HepG2 (cell line): ENCODE data around the gene ANKS1B. TPM values are rescaled to one million over a fixed set of nuclear protein-coding genes. Genes with fewer than 3 reads are reported as not detected.

Source experiments
- ATAC-seq: fragments of 200-7000 bp; cut with Tn5 transposase; 3 replicates; pipeline ENCODE4 v1.9.1; 2020; ENCODE audit warnings: mild to moderate bottlenecking, moderate library complexity
- BruUV-seq: library from RNA; stranded (reverse); fragments of 400-500 nt; replicated peaks from 2 replicates; lab custom pipeline; 2021; lab: Mats Ljungman, UMichigan
- CTCF ChIA-PET: fragments of 300-600 bp; formaldehyde crosslinking; extraction: SDS; loops from one replicate; lab custom pipeline; 2021; ENCODE audit warnings: low total read pairs, inconsistent platforms, low intra/inter-chr PET ratio; lab: Yijun Ruan, JAX
- POLR2A ChIA-PET: fragments of 350-600 bp; sonication (Branson Sonifier 250); formaldehyde crosslinking; loops from one replicate; lab custom pipeline; 2020; ENCODE audit warnings: antibody characterized with exemption, inconsistent platforms; lab: Yijun Ruan, JAX
- DNase-seq: peaks from one replicate; pipeline ENCODE4 v3.0.0-alpha.2; 2015; ENCODE audit warnings: low spot score
- FAIRE-seq: peaks from 3 replicates; lab custom pipeline; 2011; peaks lifted over from hg19 to GRCh38; lab: Jason Lieb, UNC
- H2AFZ ChIP-seq: one replicate; pipeline ENCODE4 v1.6.1; 2011; ENCODE audit warnings: low read length, inconsistent platforms
- H3K27ac ChIP-seq: fragments of 300-600 bp; 3 replicates; pipeline ENCODE4 v1.8.0; 2011; ENCODE audit warnings: mixed run types, mild to moderate bottlenecking, mixed read lengths, low read length, inconsistent platforms; ENCODE audit not compliant: insufficient read depth; ENCODE audit errors: extremely low read length
- H3K27me3 ChIP-seq, 2 experiments: fragments of 200-600 bp in 1 of 2; 2 replicates in 1 of 2; 3 replicates in 1 of 2; pipeline versions ENCODE4 v1.6.0 to v1.8.0; 2011; ENCODE audit warnings: low read length in 2 of 2, mild to moderate bottlenecking in 2 of 2, moderate library complexity in 2 of 2, inconsistent platforms in 1 of 2; ENCODE audit not compliant: insufficient read depth in 2 of 2, control insufficient read depth in 1 of 2
- H3K36me3 ChIP-seq, 2 experiments: fragments of 200-600 bp in 1 of 2; replicated peaks in 1 of 2; 2 replicates in 1 of 2; 3 replicates in 1 of 2; pipeline versions ENCODE4 v1.5.1 to v1.8.0; 2011; ENCODE audit warnings: low read length in 2 of 2, inconsistent platforms in 1 of 2; ENCODE audit not compliant: insufficient read depth in 2 of 2, control insufficient read depth in 1 of 2
- H3K4me1 ChIP-seq: 2 replicates; pipeline ENCODE4 v1.5.1; 2012; ENCODE audit warnings: low read length, inconsistent platforms; ENCODE audit not compliant: insufficient read depth
- H3K4me2 ChIP-seq: 2 replicates; pipeline ENCODE4 v1.6.0; 2011; ENCODE audit warnings: low read depth, low read length, inconsistent platforms
- H3K4me3 ChIP-seq, 3 experiments: fragments of 200-600 bp in 1 of 3; sonication (generic), shearing (Covaris generic) in 1 of 3; replicated peaks in 1 of 3; 2 replicates each; pipeline ENCODE4 v1.5.1; 2011 to 2016; ENCODE audit warnings: low read length in 3 of 3, inconsistent platforms in 2 of 3, low read depth in 2 of 3, mild to moderate bottlenecking in 2 of 3, control low read depth in 1 of 3, mixed read lengths in 1 of 3; ENCODE audit not compliant: insufficient read depth in 1 of 3
- H3K79me2 ChIP-seq: one replicate; pipeline ENCODE4 v1.6.1; 2011; ENCODE audit warnings: low read length, inconsistent platforms; ENCODE audit not compliant: insufficient read depth
- H3K9ac ChIP-seq: 2 replicates; pipeline ENCODE4 v1.6.0; 2011; ENCODE audit warnings: mild to moderate bottlenecking, low read depth, low read length, inconsistent platforms; ENCODE audit not compliant: insufficient read depth
- H3K9me3 ChIP-seq: 2 replicates; pipeline ENCODE4 v1.5.1; 2012; ENCODE audit warnings: mild to moderate bottlenecking, low read length
- H4K20me1 ChIP-seq: 2 replicates; pipeline ENCODE4 v1.6.0; 2011; ENCODE audit warnings: inconsistent platforms, mild to moderate bottlenecking, low read length, moderate library complexity; ENCODE audit not compliant: insufficient read depth
- AFF4 ChIP-seq: sonication (generic); formaldehyde crosslinking; IDR thresholded peaks from 2 replicates; pipeline ENCODE4 v1.4.0; 2020; ENCODE audit warnings: missing genetic modification reagents
- CBFB ChIP-seq: sonication (generic); formaldehyde crosslinking; IDR thresholded peaks from 2 replicates; pipeline ENCODE4 v1.4.0; 2020; ENCODE audit warnings: missing genetic modification reagents
- CSRNP2 ChIP-seq: sonication (generic); formaldehyde crosslinking; conservative IDR thresholded peaks from 2 replicates; pipeline ENCODE4 v1.8.0; 2022; ENCODE audit warnings: low read depth, missing genetic modification reagents
- SAP130 ChIP-seq: IDR thresholded peaks from 2 replicates; pipeline ENCODE4 v1.6.1; 2016; ENCODE audit warnings: low read depth
- TOE1 ChIP-seq: sonication (generic); formaldehyde crosslinking; IDR thresholded peaks from 2 replicates; pipeline ENCODE4 v1.4.0; 2020; ENCODE audit warnings: mild to moderate bottlenecking, missing genetic modification reagents
- ZNF580 ChIP-seq: IDR thresholded peaks from 2 replicates; pipeline ENCODE4 v1.6.1; 2016; ENCODE audit warnings: low read depth, borderline replicate concordance
- WGBS: methylation state at CpG from one replicate; pipeline ENCODE4 v1.1.6; 2017; ENCODE audit warnings: low lambda C conversion rate; 5-methylcytosine and 5-hydroxymethylcytosine counted together
- in situ Hi-C: cut with HindIII; loops from 2 replicates; pipeline ENCODE4 v1.10.0; 2017; ENCODE audit warnings: low pct_unique_long_range_greater_than_20kb; ENCODE audit not compliant: extremely low pct_ligation_motif_present
- intact Hi-C: fragments of 100-400 bp; cut with micrococcal nuclease; formaldehyde crosslinking; loops from one replicate; pipeline ENCODE4 v1.10.0; 2022; ENCODE audit not compliant: unreplicated experiment
- polyA plus RNA-seq, 8 experiments: library from polyadenylated mRNA; depleted of rRNA in 3 of 8; stranded (reverse) in 7 of 8; unstranded in 1 of 8; fragments of >200 nt; fragmentation: Illumina TruSeq in 4 of 8; extraction: Trizol in 4 of 8; gene quantifications; 2 replicates each; pipeline versions ENCODE4 v1.2.1 to v1.2.3, GENCODE V29; 2011 to 2016; ENCODE audit warnings: low read depth in 4 of 8, missing spikeins in 1 of 8, mixed read lengths in 1 of 8; ENCODE audit not compliant: insufficient read depth in 1 of 8
- total RNA-seq, 5 experiments: library from RNA; depleted of rRNA; stranded (reverse); fragments of >200 nt; fragmentation: Illumina TruSeq; extraction: Trizol; gene quantifications; 2 replicates each; pipeline ENCODE4 v1.2.3, GENCODE V29; 2016; ENCODE audit warnings: low read depth in 1 of 5

The ANKS1B gene
- total and polyA plus RNA-seq, 2 of the 13 experiments (the other 11 are each of a cell fraction or from before 2014, with no cell fraction given): 0.15 TPM; not detected in 1

- BruUV-seq: no TSS peak
- no peaks in the 10 kb centered on the region for H3K36me3 ChIP-seq
- no peaks in the 10 kb centered on the region for H3K9me3 ChIP-seq
- in situ Hi-C loops (no loop called here), intact Hi-C loops (no loop called here)
- 90% methylated on average over 3 of the region's 3 CpGs for WGBS
- no peak overlapping the region for H3K27ac ChIP-seq
- no peak for TF ChIP-seq ZNF580 (CRISPR knock-in tag)
- no peak for TF ChIP-seq TOE1
- TF ChIP-seq CSRNP2 (CRISPR knock-in tag): no peak
- TF ChIP-seq CBFB (CRISPR knock-in tag): no peak
- no peak for TF ChIP-seq AFF4 (CRISPR knock-in tag)
- no peak for TF ChIP-seq SAP130 (CRISPR knock-in tag)
- H2AFZ ChIP-seq: no peak overlapping the region
- H3K9ac ChIP-seq: no peak overlapping the region
- peaks cover 3 to 32% of the 10 kb centered on the region in 2 experiments; a peak in 3 of 5 replicates for H3K27me3 ChIP-seq
- no peak for ATAC-seq
- FAIRE-seq: no peak
- ChIA-PET CTCF (no interaction called here), POLR2A (no interaction called here)
- DNase-seq: no peak
- peaks cover 6% of the 10 kb centered on the region; the same call in 1 of the 2 replicates for H3K4me1 ChIP-seq
- H4K20me1 ChIP-seq: no peaks in the 10 kb centered on the region
- H3K4me2 ChIP-seq: no peak overlapping the region
- H3K79me2 ChIP-seq: no peaks in the 10 kb centered on the region
- H3K4me3 ChIP-seq: 0 out of 6 replicates have a peak overlapping the region, but pooled peaks of 1 of the 3 experiments have one; percentile 48
These were observed 895 bp upstream of the ANKS1B start for GRCh38 chr12:99985631-99986030.
